ENCODE data around the gene PDE4D. TPM values are rescaled to one million over a fixed set of nuclear protein-coding genes. Genes with fewer than 3 reads are reported as not detected.

PDE4D gene
- total RNA-seq, 1 donor from 2014 or later: 55.9 TPM

GRCh38 chr5:59231221-59231931 lies 662.1 kb downstream of the PDE4D start:
- no peak for DNase-seq (ENCODE audit: low spot score)
- no peak for ATAC-seq
- intact Hi-C loops (cut with DNase I): no loop called here

GRCh38 chr5:59222687-59223511 lies 670.6 kb downstream of the PDE4D start:
- no peak for DNase-seq (ENCODE audit: low spot score)
- peak; percentile 50 for ATAC-seq
- intact Hi-C loops (cut with DNase I): no loop called here

- intact Hi-C loops (cut with DNase I): no loop called here
- no peak for ATAC-seq
- no peak for DNase-seq (ENCODE audit: low spot score)
These were observed 671.8 kb downstream of the PDE4D start for GRCh38 chr5:59221769-59222168.

GRCh38 chr5:59218424-59219045 lies 675.0 kb downstream of the PDE4D start:
- ATAC-seq (no peak), DNase-seq (ENCODE audit: low spot score) (no peak)
- intact Hi-C loops (cut with DNase I): no loop called here

- intact Hi-C loops (cut with DNase I): no loop called here
- no peak for DNase-seq (ENCODE audit: low spot score)
- ATAC-seq: no peak
These were observed 676.7 kb downstream of the PDE4D start for GRCh38 chr5:59216841-59217240.

GRCh38 chr5:59212596-59212995 lies 680.9 kb downstream of the PDE4D start:
- DNase-seq (ENCODE audit: low spot score): no peak
- intact Hi-C loops (cut with DNase I): no loop called here

GRCh38 chr5:59209758-59210359 lies 683.7 kb downstream of the PDE4D start:
- peak; percentile 50 for ATAC-seq
- DNase-seq (ENCODE audit: low spot score): no peak
- intact Hi-C loops (cut with DNase I): no loop called here

More at GRCh38 chr5:59212596-59212995, 680.9 kb downstream of the PDE4D start:
- ATAC-seq: no peak

GRCh38 chr5:59208474-59208873 lies 685.1 kb downstream of the PDE4D start:
- ATAC-seq (no peak), DNase-seq (ENCODE audit: low spot score) (no peak)
- intact Hi-C loops (cut with DNase I): no loop called here

- ATAC-seq: no peak
- DNase-seq (ENCODE audit: low spot score): no peak
- intact Hi-C loops (cut with DNase I): no loop called here
These were observed 686.1 kb downstream of the PDE4D start for GRCh38 chr5:59207401-59207800.

- intact Hi-C loops (cut with DNase I): no loop called here
- DNase-seq (ENCODE audit: low spot score) (no peak), ATAC-seq (no peak)
These were observed 687.4 kb downstream of the PDE4D start for GRCh38 chr5:59206132-59206581.

GRCh38 chr5:59204114-59204897 lies 689.2 kb downstream of the PDE4D start:
- DNase-seq (ENCODE audit: low spot score) (no peak), ATAC-seq (no peak)
- intact Hi-C loops (cut with DNase I): no loop called here

- no peak for DNase-seq (ENCODE audit: low spot score)
- ATAC-seq: no peak
- intact Hi-C loops (cut with DNase I): no loop called here
These were observed 693.7 kb downstream of the PDE4D start for GRCh38 chr5:59199868-59200267.

GRCh38 chr5:59198832-59199231 lies 694.7 kb downstream of the PDE4D start:
- DNase-seq (ENCODE audit: low spot score) (no peak), ATAC-seq (no peak)
- intact Hi-C loops (cut with DNase I): no loop called here

GRCh38 chr5:59198365-59198764 lies 695.2 kb downstream of the PDE4D start:
- intact Hi-C loops (cut with DNase I): no loop called here
- ATAC-seq: peak; percentile 55
- no peak for DNase-seq (ENCODE audit: low spot score)

GRCh38 chr5:59197911-59198310 lies 695.6 kb downstream of the PDE4D start:
- ATAC-seq: peak; percentile 30
- no peak for DNase-seq (ENCODE audit: low spot score)
- intact Hi-C loops (cut with DNase I): no loop called here

GRCh38 chr5:59193616-59194319 lies 699.8 kb downstream of the PDE4D start:
- no peak for ATAC-seq
- no peak for DNase-seq (ENCODE audit: low spot score)
- intact Hi-C loops (cut with DNase I): no loop called here

- intact Hi-C loops (cut with DNase I): no loop called here
- ATAC-seq: no peak
- DNase-seq (ENCODE audit: low spot score): no peak
These were observed 702.8 kb downstream of the PDE4D start for GRCh38 chr5:59190746-59191145.

All from sciatic nerve (tissue), 2 donors.